HepG2 (cell line): ENCODE data around the gene RPP25L. TPM values are rescaled to one million over a fixed set of nuclear protein-coding genes. Genes with fewer than 3 reads are reported as not detected.

Source experiments
- ATAC-seq: fragments of 200-7000 bp; cut with Tn5 transposase; 3 replicates; pipeline ENCODE4 v1.9.1; 2020; ENCODE audit warnings: mild to moderate bottlenecking, moderate library complexity
- BruUV-seq: library from RNA; stranded (reverse); fragments of 400-500 nt; replicated peaks from 2 replicates; lab custom pipeline; 2021; lab: Mats Ljungman, UMichigan
- CTCF ChIA-PET: fragments of 300-600 bp; formaldehyde crosslinking; extraction: SDS; loops from one replicate; lab custom pipeline; 2021; ENCODE audit warnings: low total read pairs, inconsistent platforms, low intra/inter-chr PET ratio; lab: Yijun Ruan, JAX
- POLR2A ChIA-PET: fragments of 350-600 bp; sonication (Branson Sonifier 250); formaldehyde crosslinking; loops from one replicate; lab custom pipeline; 2020; ENCODE audit warnings: antibody characterized with exemption, inconsistent platforms; lab: Yijun Ruan, JAX
- DNase-seq: peaks from one replicate; pipeline ENCODE4 v3.0.0-alpha.2; 2015; ENCODE audit warnings: low spot score
- FAIRE-seq: peaks from 3 replicates; lab custom pipeline; 2011; peaks lifted over from hg19 to GRCh38; lab: Jason Lieb, UNC
- H2AFZ ChIP-seq: one replicate; pipeline ENCODE4 v1.6.1; 2011; ENCODE audit warnings: low read length, inconsistent platforms
- H3K27ac ChIP-seq: fragments of 300-600 bp; 3 replicates; pipeline ENCODE4 v1.8.0; 2011; ENCODE audit warnings: mixed run types, mild to moderate bottlenecking, mixed read lengths, low read length, inconsistent platforms; ENCODE audit not compliant: insufficient read depth; ENCODE audit errors: extremely low read length
- H3K27me3 ChIP-seq, 2 experiments: fragments of 200-600 bp in 1 of 2; 2 replicates in 1 of 2; 3 replicates in 1 of 2; pipeline versions ENCODE4 v1.6.0 to v1.8.0; 2011; ENCODE audit warnings: low read length in 2 of 2, mild to moderate bottlenecking in 2 of 2, moderate library complexity in 2 of 2, inconsistent platforms in 1 of 2; ENCODE audit not compliant: insufficient read depth in 2 of 2, control insufficient read depth in 1 of 2
- H3K36me3 ChIP-seq, 2 experiments: fragments of 200-600 bp in 1 of 2; replicated peaks in 1 of 2; 2 replicates in 1 of 2; 3 replicates in 1 of 2; pipeline versions ENCODE4 v1.5.1 to v1.8.0; 2011; ENCODE audit warnings: low read length in 2 of 2, inconsistent platforms in 1 of 2; ENCODE audit not compliant: insufficient read depth in 2 of 2, control insufficient read depth in 1 of 2
- H3K4me1 ChIP-seq: 2 replicates; pipeline ENCODE4 v1.5.1; 2012; ENCODE audit warnings: low read length, inconsistent platforms; ENCODE audit not compliant: insufficient read depth
- H3K4me2 ChIP-seq: 2 replicates; pipeline ENCODE4 v1.6.0; 2011; ENCODE audit warnings: low read depth, low read length, inconsistent platforms
- H3K4me3 ChIP-seq, 3 experiments: fragments of 200-600 bp in 1 of 3; sonication (generic), shearing (Covaris generic) in 1 of 3; replicated peaks in 1 of 3; 2 replicates each; pipeline ENCODE4 v1.5.1; 2011 to 2016; ENCODE audit warnings: low read length in 3 of 3, inconsistent platforms in 2 of 3, low read depth in 2 of 3, mild to moderate bottlenecking in 2 of 3, control low read depth in 1 of 3, mixed read lengths in 1 of 3; ENCODE audit not compliant: insufficient read depth in 1 of 3
- H3K79me2 ChIP-seq: one replicate; pipeline ENCODE4 v1.6.1; 2011; ENCODE audit warnings: low read length, inconsistent platforms; ENCODE audit not compliant: insufficient read depth
- H3K9ac ChIP-seq: 2 replicates; pipeline ENCODE4 v1.6.0; 2011; ENCODE audit warnings: mild to moderate bottlenecking, low read depth, low read length, inconsistent platforms; ENCODE audit not compliant: insufficient read depth
- H3K9me3 ChIP-seq: 2 replicates; pipeline ENCODE4 v1.5.1; 2012; ENCODE audit warnings: mild to moderate bottlenecking, low read length
- H4K20me1 ChIP-seq: 2 replicates; pipeline ENCODE4 v1.6.0; 2011; ENCODE audit warnings: inconsistent platforms, mild to moderate bottlenecking, low read length, moderate library complexity; ENCODE audit not compliant: insufficient read depth
- LCORL ChIP-seq, 2 experiments: fragments of 450-650 bp in 1 of 2; sonication (generic) in 1 of 2; formaldehyde crosslinking in 1 of 2; IDR thresholded peaks; 2 replicates each; pipeline versions ENCODE4 v1.5.0 to v1.6.1; 2017 to 2020; ENCODE audit warnings: antibody characterized with exemption in 1 of 2, missing genetic modification reagents in 1 of 2
- NR1H2 ChIP-seq: sonication (generic); formaldehyde crosslinking; IDR thresholded peaks from 2 replicates; pipeline ENCODE4 v1.8.1; 2022; ENCODE audit warnings: low read depth, missing genetic modification reagents, borderline replicate concordance
- ZNF7 ChIP-seq: IDR thresholded peaks from 2 replicates; pipeline ENCODE4 v1.6.1; 2016; ENCODE audit warnings: missing biosample characterization, missing genetic modification reagents
- ZNF703 ChIP-seq: sonication (generic); formaldehyde crosslinking; IDR thresholded peaks from 2 replicates; pipeline ENCODE4 v1.5.1; 2020; ENCODE audit warnings: missing genetic modification reagents, mild to moderate bottlenecking, moderate library complexity, borderline replicate concordance
- WGBS: methylation state at CpG from one replicate; pipeline ENCODE4 v1.1.6; 2017; ENCODE audit warnings: low lambda C conversion rate; 5-methylcytosine and 5-hydroxymethylcytosine counted together
- in situ Hi-C: cut with HindIII; loops from 2 replicates; pipeline ENCODE4 v1.10.0; 2017; ENCODE audit warnings: low pct_unique_long_range_greater_than_20kb; ENCODE audit not compliant: extremely low pct_ligation_motif_present
- intact Hi-C: fragments of 100-400 bp; cut with micrococcal nuclease; formaldehyde crosslinking; loops from one replicate; pipeline ENCODE4 v1.10.0; 2022; ENCODE audit not compliant: unreplicated experiment
- polyA plus RNA-seq, 8 experiments: library from polyadenylated mRNA; depleted of rRNA in 3 of 8; stranded (reverse) in 7 of 8; unstranded in 1 of 8; fragments of >200 nt; fragmentation: Illumina TruSeq in 4 of 8; extraction: Trizol in 4 of 8; gene quantifications; 2 replicates each; pipeline versions ENCODE4 v1.2.1 to v1.2.3, GENCODE V29; 2011 to 2016; ENCODE audit warnings: low read depth in 4 of 8, missing spikeins in 1 of 8, mixed read lengths in 1 of 8; ENCODE audit not compliant: insufficient read depth in 1 of 8
- total RNA-seq, 5 experiments: library from RNA; depleted of rRNA; stranded (reverse); fragments of >200 nt; fragmentation: Illumina TruSeq; extraction: Trizol; gene quantifications; 2 replicates each; pipeline ENCODE4 v1.2.3, GENCODE V29; 2016; ENCODE audit warnings: low read depth in 1 of 5
- TF ChIP-seq, protein P1 (sequence below): sonication (generic); formaldehyde crosslinking; IDR thresholded peaks from 2 replicates; pipeline ENCODE4 v1.4.0; 2020; ENCODE audit warnings: missing genetic modification reagents
- TF ChIP-seq, protein P2 (sequence below): sonication (generic); formaldehyde crosslinking; IDR thresholded peaks from 2 replicates; pipeline ENCODE4 v1.4.0; 2020; ENCODE audit warnings: missing genetic modification reagents, borderline replicate concordance

RPP25L gene
- total and polyA plus RNA-seq, 2 of the 13 experiments (the other 11 are each of a cell fraction or from before 2014, with no cell fraction given): 24.5 to 27.3 TPM

DNA sequence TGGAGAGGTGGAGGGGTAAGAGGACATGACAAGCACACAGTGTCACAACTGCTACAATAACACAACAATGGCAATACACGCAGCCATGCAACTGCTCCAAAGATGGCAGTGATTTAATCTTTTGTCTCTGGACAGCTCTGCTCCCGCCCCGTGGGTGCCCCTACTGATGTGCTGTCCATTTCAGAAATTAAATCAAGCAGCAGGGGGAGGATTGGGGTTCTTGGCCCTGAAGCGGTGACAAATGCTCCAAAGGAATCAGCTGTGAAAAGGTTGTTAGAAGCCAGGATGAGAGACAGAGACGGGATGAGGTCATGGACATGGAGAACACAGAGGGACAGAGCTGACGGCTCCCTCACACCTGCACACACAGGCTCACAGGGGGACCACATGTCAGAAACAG, 44.9 kb downstream of the RPP25L start:
- POLR2A ChIA-PET: no interaction called here
- intact Hi-C loops: no loop called here
- Histone ChIP-seq H2AFZ (no peak overlapping the region), H4K20me1 (no peaks in the 10 kb centered on the region), H3K79me2 (no peaks in the 10 kb centered on the region), H3K9me3 (no peaks in the 10 kb centered on the region), H3K4me3 (no peak overlapping the region), H3K27me3 (peaks cover 8 to 76% of the 10 kb centered on the region in 2 experiments; a peak in 4 of 5 replicates), H3K4me1 (no peaks in the 10 kb centered on the region), H3K27ac (no peak overlapping the region), H3K4me2 (no peak overlapping the region), H3K36me3 (no peaks in the 10 kb centered on the region), H3K9ac (no peak overlapping the region)
- DNase-seq (no peak), ATAC-seq (no peak), FAIRE-seq (no peak)
- no peak for TF ChIP-seq LCORL (IDR thresholded peaks at IDR 0.05)
- no peak for TF ChIP-seq LCORL (CRISPR knock-in tag; IDR thresholded peaks at IDR 0.05)
- TF ChIP-seq ZNF703 (CRISPR knock-in tag): no peak
- BruUV-seq: no TSS peak
- CTCF ChIA-PET: no interaction called here
- in situ Hi-C loops: no loop called here
- WGBS: 27% methylated on average over 6 of the region's 6 CpGs

DNA sequence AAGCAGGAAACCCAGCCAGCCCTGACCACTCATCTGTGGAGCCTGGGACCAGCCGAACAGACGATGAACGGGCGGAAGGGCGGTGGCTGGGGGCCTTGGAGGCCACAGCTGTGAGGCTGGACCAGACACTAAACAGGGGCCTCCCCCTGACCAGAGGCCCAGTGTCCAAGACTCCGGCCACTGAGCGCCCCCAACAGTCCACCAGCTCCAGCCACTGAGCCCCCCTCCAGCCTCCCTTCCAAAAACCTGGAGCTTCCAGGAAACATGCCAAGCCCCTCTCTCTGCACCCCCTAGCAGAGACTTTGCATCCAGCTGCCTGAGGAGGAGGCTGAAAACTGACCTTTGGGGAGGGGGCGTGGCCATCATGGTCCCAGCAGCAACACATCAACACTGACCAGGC, 45.6 kb downstream of the RPP25L start:
- FAIRE-seq: no peak
- CTCF ChIA-PET: no interaction called here
- 55% methylated on average over 4 of the region's 8 CpGs for WGBS

More for the DNA sequence above, 45.6 kb downstream of the RPP25L start:
- H3K27ac ChIP-seq: no peak overlapping the region
- DNase-seq: no peak
- H3K4me1 ChIP-seq: no peaks in the 10 kb centered on the region
- H3K9me3 ChIP-seq: no peaks in the 10 kb centered on the region
- H3K27me3 ChIP-seq: peaks cover 7 to 71% of the 10 kb centered on the region in 2 experiments; a peak in 4 of 5 replicates
- no peak overlapping the region for H2AFZ ChIP-seq
- in situ Hi-C loops (no loop called here), intact Hi-C loops (no loop called here)
- BruUV-seq: no TSS peak
- no peak for ATAC-seq
- H4K20me1 ChIP-seq: no peaks in the 10 kb centered on the region
- no peaks in the 10 kb centered on the region for H3K36me3 ChIP-seq
- TF ChIP-seq NR1H2: no peak
- TF ChIP-seq, protein P1, sequence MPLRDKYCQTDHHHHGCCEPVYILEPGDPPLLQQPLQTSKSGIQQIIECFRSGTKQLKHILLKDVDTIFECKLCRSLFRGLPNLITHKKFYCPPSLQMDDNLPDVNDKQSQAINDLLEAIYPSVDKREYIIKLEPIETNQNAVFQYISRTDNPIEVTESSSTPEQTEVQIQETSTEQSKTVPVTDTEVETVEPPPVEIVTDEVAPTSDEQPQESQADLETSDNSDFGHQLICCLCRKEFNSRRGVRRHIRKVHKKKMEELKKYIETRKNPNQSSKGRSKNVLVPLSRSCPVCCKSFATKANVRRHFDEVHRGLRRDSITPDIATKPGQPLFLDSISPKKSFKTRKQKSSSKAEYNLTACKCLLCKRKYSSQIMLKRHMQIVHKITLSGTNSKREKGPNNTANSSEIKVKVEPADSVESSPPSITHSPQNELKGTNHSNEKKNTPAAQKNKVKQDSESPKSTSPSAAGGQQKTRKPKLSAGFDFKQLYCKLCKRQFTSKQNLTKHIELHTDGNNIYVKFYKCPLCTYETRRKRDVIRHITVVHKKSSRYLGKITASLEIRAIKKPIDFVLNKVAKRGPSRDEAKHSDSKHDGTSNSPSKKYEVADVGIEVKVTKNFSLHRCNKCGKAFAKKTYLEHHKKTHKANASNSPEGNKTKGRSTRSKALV (CRISPR knock-in tag): no peak
- TF ChIP-seq ZNF7 (CRISPR knock-in tag): no peak
- TF ChIP-seq, protein P2, sequence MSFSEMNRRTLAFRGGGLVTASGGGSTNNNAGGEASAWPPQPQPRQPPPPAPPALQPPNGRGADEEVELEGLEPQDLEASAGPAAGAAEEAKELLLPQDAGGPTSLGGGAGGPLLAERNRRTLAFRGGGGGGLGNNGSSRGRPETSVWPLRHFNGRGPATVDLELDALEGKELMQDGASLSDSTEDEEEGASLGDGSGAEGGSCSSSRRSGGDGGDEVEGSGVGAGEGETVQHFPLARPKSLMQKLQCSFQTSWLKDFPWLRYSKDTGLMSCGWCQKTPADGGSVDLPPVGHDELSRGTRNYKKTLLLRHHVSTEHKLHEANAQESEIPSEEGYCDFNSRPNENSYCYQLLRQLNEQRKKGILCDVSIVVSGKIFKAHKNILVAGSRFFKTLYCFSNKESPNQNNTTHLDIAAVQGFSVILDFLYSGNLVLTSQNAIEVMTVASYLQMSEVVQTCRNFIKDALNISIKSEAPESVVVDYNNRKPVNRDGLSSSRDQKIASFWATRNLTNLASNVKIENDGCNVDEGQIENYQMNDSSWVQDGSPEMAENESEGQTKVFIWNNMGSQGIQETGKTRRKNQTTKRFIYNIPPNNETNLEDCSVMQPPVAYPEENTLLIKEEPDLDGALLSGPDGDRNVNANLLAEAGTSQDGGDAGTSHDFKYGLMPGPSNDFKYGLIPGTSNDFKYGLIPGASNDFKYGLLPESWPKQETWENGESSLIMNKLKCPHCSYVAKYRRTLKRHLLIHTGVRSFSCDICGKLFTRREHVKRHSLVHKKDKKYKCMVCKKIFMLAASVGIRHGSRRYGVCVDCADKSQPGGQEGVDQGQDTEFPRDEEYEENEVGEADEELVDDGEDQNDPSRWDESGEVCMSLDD: no peak
- no peak overlapping the region for H3K4me3 ChIP-seq
- H3K9ac ChIP-seq: no peak overlapping the region
- POLR2A ChIA-PET: no interaction called here
- no peaks in the 10 kb centered on the region for H3K79me2 ChIP-seq
- H3K4me2 ChIP-seq: no peak overlapping the region
